Caki2 (cell line): ENCODE measurements around the gene KCNIP3. TPM values are rescaled to one million over a fixed set of nuclear protein-coding genes. Genes with fewer than 3 reads are reported as not detected.

Experiments used
- total RNA-seq: library from RNA; depleted of rRNA; stranded (reverse); fragments of >200 nt; shearing (Covaris generic); gene quantifications from 2 replicates; pipeline ENCODE4 v1.2.3, GENCODE V29; 2014; ENCODE audit warnings: low replicate concordance; rRNA removed

The KCNIP3 gene
- total RNA-seq, 1 experiment from 2014 or later, result 1.2 TPM

Other genes starting within 250 kb of the KCNIP3 start
- gene MRPS5, start 175.5 kb upstream of the KCNIP3 start, total RNA-seq, result 104 and 112 TPM in 2 replicates
- 14.7 and 18.1 TPM in 2 replicates for gene ZNF514, start 137.5 kb upstream of the KCNIP3 start, total RNA-seq
- gene ZNF2, start 131.5 kb upstream of the KCNIP3 start, total RNA-seq, result 3.3 and 4.4 TPM in 2 replicates
- gene ZNF892, start 89.8 kb upstream of the KCNIP3 start, total RNA-seq, result 1.4 and 3.2 TPM in 2 replicates
- 0.43 TPM in 1 of 2 replicates, not detected in the other for gene PROM2, start 22.9 kb upstream of the KCNIP3 start, total RNA-seq
- 51.3 and 99.1 TPM in 2 replicates for gene FAHD2A, start 105.4 kb downstream of the KCNIP3 start, total RNA-seq
- not detected in 2 replicates for gene TRIM43B, start 187.4 kb downstream of the KCNIP3 start, total RNA-seq